Measurements from ENCODE around the gene CORO7. TPM values are rescaled to one million over a fixed set of nuclear protein-coding genes. Genes with fewer than 3 reads are reported as not detected.
"Not testable (repeated sequence)": the region's sequence is repeated elsewhere in the genome, so short reads cannot be mapped to it uniquely, and the experiment has no call there.

Gene CORO7
- total RNA-seq, 2 experiments from 2014 or later = 66.2 to 73.1 TPM

- Mint-ChIP-seq H3K4me1 (no peaks in the 10 kb centered on the region), H3K4me3 (no peak overlapping the region), H3K36me3 (peaks cover 14% of the 10 kb centered on the region), H3K27me3 (no peaks in the 10 kb centered on the region), H3K27ac (no peak overlapping the region), H3K9me3 (no peaks in the 10 kb centered on the region)
- DNase-seq = no peak
Measured at GRCh38 chr16:4399001-4399730, 17.2 kb downstream of the CORO7 start.

- peaks cover 11% of the 10 kb centered on the region for H3K36me3 Mint-ChIP-seq
- no peaks in the 10 kb centered on the region for H3K9me3 Mint-ChIP-seq
- peaks cover 2% of the 10 kb centered on the region for H3K4me1 Mint-ChIP-seq
- H3K27me3 Mint-ChIP-seq = no peaks in the 10 kb centered on the region
- H3K4me3 Mint-ChIP-seq = no peak overlapping the region
- no peak overlapping the region for H3K27ac Mint-ChIP-seq
- DNase-seq = no peak
Measured at GRCh38 chr16:4395055-4395726, 21.2 kb downstream of the CORO7 start.

DNA sequence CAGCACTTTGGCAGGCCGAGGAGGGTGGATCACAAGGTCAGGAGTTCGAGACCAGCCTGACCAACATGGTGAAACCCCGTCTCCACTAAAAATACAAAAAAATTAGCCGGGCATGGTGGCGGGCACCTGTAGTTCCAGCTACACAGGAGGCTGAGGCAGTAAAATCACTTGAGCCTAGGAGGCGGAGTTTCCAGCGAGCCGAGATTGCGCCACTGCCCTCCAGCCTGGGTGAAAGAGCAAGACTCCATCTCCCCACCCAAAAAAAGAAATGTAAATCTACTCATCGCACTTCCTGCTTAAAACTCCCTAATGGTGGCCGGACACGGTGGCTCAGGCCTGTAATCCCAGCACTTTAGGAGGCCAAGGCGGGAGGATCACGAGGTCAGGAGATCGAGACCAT lies 22.5 kb downstream of the CORO7 start:
- not testable (repeated sequence) for H3K27ac Mint-ChIP-seq, H3K9me3 Mint-ChIP-seq, H3K36me3 Mint-ChIP-seq, DNase-seq, H3K4me1 Mint-ChIP-seq, H3K4me3 Mint-ChIP-seq, H3K27me3 Mint-ChIP-seq

GRCh38 chr16:4393240-4393600 lies 23.2 kb downstream of the CORO7 start:
- peaks cover 5% of the 10 kb centered on the region for H3K36me3 Mint-ChIP-seq
- no peak overlapping the region for H3K4me3 Mint-ChIP-seq
- no peak overlapping the region for H3K27ac Mint-ChIP-seq
- peaks cover 2% of the 10 kb centered on the region for H3K4me1 Mint-ChIP-seq
- no peaks in the 10 kb centered on the region for H3K27me3 Mint-ChIP-seq
- DNase-seq = no peak
- H3K9me3 Mint-ChIP-seq = no peaks in the 10 kb centered on the region

DNA sequence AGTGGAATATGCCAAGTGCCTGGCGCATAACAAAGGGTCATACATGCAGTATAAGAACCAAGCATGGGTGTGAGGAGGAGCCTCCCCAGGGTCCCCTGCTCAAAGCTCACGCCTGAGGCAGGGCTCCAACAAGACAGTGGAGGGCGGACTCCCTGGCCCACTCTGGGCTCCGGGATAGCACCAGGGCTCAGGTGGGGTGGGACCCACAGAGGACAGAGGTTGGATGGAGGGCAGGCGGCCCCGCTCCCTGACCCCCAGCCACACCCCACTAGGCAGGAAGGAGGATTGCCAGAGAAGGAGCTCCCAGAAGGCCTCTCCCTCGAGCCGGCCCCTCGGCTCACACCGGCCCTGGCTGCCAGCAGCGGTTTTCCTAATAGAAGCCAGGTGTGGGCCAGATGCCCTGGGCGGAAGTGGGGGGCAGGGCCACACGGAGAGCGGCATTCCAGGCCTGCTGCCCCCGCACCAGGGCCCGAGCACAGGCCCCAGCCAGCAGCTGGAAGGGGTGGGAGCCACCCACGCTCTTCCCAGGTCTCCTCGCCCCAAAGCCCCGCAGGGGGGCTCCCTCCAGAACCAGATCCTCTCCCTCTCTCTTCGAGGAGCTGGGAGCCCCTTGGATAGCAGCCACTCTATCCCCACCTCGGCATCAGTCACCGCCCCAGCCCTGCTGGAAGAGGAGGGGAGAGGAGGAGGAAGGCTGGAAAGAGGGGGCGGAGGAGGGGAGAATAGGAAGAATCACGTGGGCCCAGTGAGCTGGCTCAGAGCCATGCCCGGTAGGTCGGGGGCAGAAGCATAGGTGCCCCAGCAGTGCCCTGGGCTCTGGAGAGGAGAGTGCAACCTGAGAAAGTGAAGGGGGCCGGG lies 23.8 kb downstream of the CORO7 start:
- Mint-ChIP-seq H3K27ac (no peak overlapping the region), H3K4me3 (no peak overlapping the region), H3K27me3 (no peaks in the 10 kb centered on the region), H3K4me1 (peaks cover 2% of the 10 kb centered on the region), H3K9me3 (no peaks in the 10 kb centered on the region), H3K36me3 (peaks cover 4% of the 10 kb centered on the region)
- DNase-seq = no peak

- Mint-ChIP-seq H3K27me3 (no peaks in the 10 kb centered on the region), H3K4me1 (peaks cover 2% of the 10 kb centered on the region), H3K36me3 (peaks cover 4% of the 10 kb centered on the region), H3K27ac (no peak overlapping the region), H3K9me3 (no peaks in the 10 kb centered on the region), H3K4me3 (no peak overlapping the region)
- no peak for DNase-seq
Measured at GRCh38 chr16:4391631-4392381, 24.6 kb downstream of the CORO7 start.

DNA sequence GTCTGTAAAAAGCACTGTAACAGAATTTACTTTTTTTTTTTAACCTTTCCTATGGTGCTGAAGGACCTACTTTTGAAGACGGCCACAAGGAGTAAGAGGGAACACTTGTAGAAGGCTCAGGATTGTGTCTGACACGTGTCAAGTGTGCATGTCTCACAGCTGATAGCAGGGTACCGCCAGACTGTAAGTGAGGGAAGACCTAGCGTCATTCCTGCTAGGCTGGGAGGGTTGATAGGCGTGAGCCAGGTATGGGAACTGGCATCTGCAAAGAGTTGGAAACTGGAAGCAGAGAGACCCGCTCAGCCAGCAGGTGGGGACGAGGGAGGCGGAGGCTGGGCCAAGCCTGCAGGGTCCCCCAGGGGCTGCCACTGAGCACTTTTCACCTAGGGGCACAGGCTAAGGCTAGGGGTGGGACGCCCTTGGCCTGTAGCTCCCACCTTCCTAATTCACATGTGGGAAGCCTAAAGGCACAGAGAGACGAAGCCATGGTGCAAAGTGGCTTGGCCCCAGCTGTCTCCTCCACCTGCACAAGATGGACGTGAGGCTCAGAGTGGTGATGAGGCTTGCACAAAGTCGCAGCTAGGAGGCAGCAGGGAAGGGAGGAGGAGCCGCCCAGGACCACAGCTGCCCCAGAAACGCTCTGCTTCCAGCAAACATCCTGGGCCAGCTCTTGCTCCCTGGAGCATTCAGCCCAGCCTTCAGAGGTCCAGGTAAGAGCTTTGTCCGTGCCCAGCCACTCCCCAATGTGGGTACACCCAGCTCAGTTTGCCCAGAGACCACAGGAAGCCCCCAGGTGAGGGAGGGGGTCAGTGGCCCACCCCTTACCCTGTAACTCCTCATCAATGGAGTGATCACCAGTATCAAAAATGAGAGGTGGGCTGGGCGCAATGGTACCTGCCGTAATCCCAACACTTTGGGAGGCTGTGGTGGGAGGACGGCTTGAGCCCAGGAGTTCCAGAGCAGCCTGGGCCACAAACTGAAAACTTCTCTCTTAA lies 25.8 kb downstream of the CORO7 start:
- H3K27ac Mint-ChIP-seq = no peak overlapping the region
- no peaks in the 10 kb centered on the region for H3K27me3 Mint-ChIP-seq
- no peak overlapping the region for H3K4me3 Mint-ChIP-seq
- no peaks in the 10 kb centered on the region for H3K9me3 Mint-ChIP-seq
- no peak for DNase-seq
- H3K4me1 Mint-ChIP-seq = peaks cover 2% of the 10 kb centered on the region
- peaks cover 2% of the 10 kb centered on the region for H3K36me3 Mint-ChIP-seq

GRCh38 chr16:4389051-4389955 lies 27.1 kb downstream of the CORO7 start:
- no peak for DNase-seq
- H3K4me3 Mint-ChIP-seq = no peak overlapping the region
- H3K27ac Mint-ChIP-seq = no peak overlapping the region
- H3K9me3 Mint-ChIP-seq = no peaks in the 10 kb centered on the region
- H3K4me1 Mint-ChIP-seq = peaks cover 2% of the 10 kb centered on the region
- H3K36me3 Mint-ChIP-seq = no peaks in the 10 kb centered on the region
- H3K27me3 Mint-ChIP-seq = no peaks in the 10 kb centered on the region

- Mint-ChIP-seq H3K4me3 (no peak overlapping the region), H3K9me3 (no peaks in the 10 kb centered on the region), H3K36me3 (no peaks in the 10 kb centered on the region), H3K27ac (no peak overlapping the region), H3K4me1 (peaks cover 2% of the 10 kb centered on the region), H3K27me3 (no peaks in the 10 kb centered on the region)
- DNase-seq = no peak
Measured at GRCh38 chr16:4388271-4389021, 27.9 kb downstream of the CORO7 start.

- Mint-ChIP-seq H3K36me3 (no peaks in the 10 kb centered on the region), H3K9me3 (no peaks in the 10 kb centered on the region), H3K4me3 (no peak overlapping the region), H3K27ac (no peak overlapping the region), H3K4me1 (peaks cover 2% of the 10 kb centered on the region), H3K27me3 (no peaks in the 10 kb centered on the region)
- DNase-seq = no peak
Measured at GRCh38 chr16:4387781-4388180, 28.6 kb downstream of the CORO7 start.

GRCh38 chr16:4386951-4387565 lies 29.3 kb downstream of the CORO7 start:
- Mint-ChIP-seq H3K27ac (no peak overlapping the region), H3K4me3 (no peak overlapping the region), H3K4me1 (no peaks in the 10 kb centered on the region), H3K27me3 (no peaks in the 10 kb centered on the region), H3K9me3 (no peaks in the 10 kb centered on the region), H3K36me3 (no peaks in the 10 kb centered on the region)
- DNase-seq = no peak

DNA sequence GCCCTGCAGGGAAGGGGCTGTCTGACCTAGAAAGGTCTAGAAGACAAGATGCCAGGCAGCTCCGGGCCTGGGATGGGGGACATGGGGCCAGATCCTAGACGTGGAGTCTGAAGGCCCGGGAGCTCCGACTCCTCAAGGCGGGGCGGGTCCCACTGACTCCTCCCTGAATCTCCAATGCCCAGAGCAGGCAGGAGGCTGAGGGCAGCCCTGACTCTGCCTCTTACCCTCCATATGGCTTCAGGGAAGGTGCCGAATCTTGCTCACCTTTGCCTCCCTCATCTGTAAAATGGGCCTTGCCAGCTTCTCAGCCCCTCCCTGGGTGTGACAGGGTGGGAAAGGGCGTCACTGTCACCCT lies 30.0 kb downstream of the CORO7 start:
- Mint-ChIP-seq H3K4me1 (no peaks in the 10 kb centered on the region), H3K27me3 (no peaks in the 10 kb centered on the region), H3K9me3 (no peaks in the 10 kb centered on the region), H3K36me3 (no peaks in the 10 kb centered on the region), H3K27ac (no peak overlapping the region), H3K4me3 (no peak overlapping the region)
- DNase-seq = no peak
